Measurements from ENCODE around the gene SPINT4. TPM values are rescaled to one million over a fixed set of nuclear protein-coding genes. Genes with fewer than 3 reads are reported as not detected.
"Not testable (repeated sequence)": the region's sequence is repeated elsewhere in the genome, so short reads cannot be mapped to it uniquely, and the experiment has no call there.

The SPINT4 gene
- total RNA-seq, 1 experiment from 2014 or later: not detected

GRCh38 chr20:45701873-45702272, 20.3 kb upstream of the SPINT4 start, which contains the start of gene WFDC13:
WFDC13 (plus strand) TSS chr20:45702038; CDS start chr20:45702124, 86 bp downstream.
- no TSS peak for BruUV-seq (replicated peaks)
- Histone ChIP-seq H3K4me1 (replicated peaks; ENCODE audit: insufficient read depth) (peaks cover 7% of the 10 kb centered on the region; the same call in 1 of the 2 replicates), H3K27ac (no peak within 1 kb of the TSS), H2AFZ (no peak within 1 kb of the TSS), H3K9me3 (ENCODE audit: insufficient read depth, low read depth) (peaks cover 2% of the 10 kb centered on the region; the same call in 1 of the 2 replicates), H3K79me2 (ENCODE audit: low read depth) (no peaks in the 10 kb centered on the region), H3K36me3 (ENCODE audit: low read depth) (no peaks in the 10 kb centered on the region), H3K27me3 (ENCODE audit: insufficient read depth, low read depth) (no peaks in the 10 kb centered on the region), H3F3A (ENCODE audit: insufficient read depth, low read depth) (peaks cover 5% of the 10 kb centered on the region; the same call in 1 of the 2 replicates), H4K20me1 (ENCODE audit: insufficient read depth) (no peaks in the 10 kb centered on the region), H3K4me2 (no peak within 1 kb of the TSS), H3K9me2 (ENCODE audit: insufficient read depth) (no peaks in the 10 kb centered on the region), H3K4me3 (no peak within 1 kb of the TSS)
- POLR2A ChIA-PET (ENCODE audit: unreplicated experiment): no interaction called here
- DNase-seq: no peak
- TF ChIP-seq CTCF (conservative IDR thresholded peaks at IDR 0.05) (no peak), EZH2 (IDR thresholded peaks at IDR 0.05; ENCODE audit: low read depth) (no peak)
- intact Hi-C loops (cut with micrococcal nuclease; ENCODE audit: unreplicated experiment): no loop called here
- CTCF ChIA-PET: no interaction called here

GRCh38 chr20:45704969-45705637, 17.0 kb upstream of the SPINT4 start, which contains the start of gene WFDC10B:
WFDC10B (minus strand) TSS chr20:45705019; CDS start chr20:45685992, 19,027 bp downstream.
- CTCF ChIA-PET: no interaction called here
- POLR2A ChIA-PET (ENCODE audit: unreplicated experiment): no interaction called here
- no peak for TF ChIP-seq CTCF (conservative IDR thresholded peaks at IDR 0.05)
- TF ChIP-seq EZH2 (IDR thresholded peaks at IDR 0.05; ENCODE audit: low read depth): no peak

GRCh38 chr20:45716141-45716688, 5.9 kb upstream of the SPINT4 start:
- H3K4me2 ChIP-seq; H3K9me3 ChIP-seq (ENCODE audit: insufficient read depth, low read depth); POLR2A ChIA-PET (ENCODE audit: unreplicated experiment); H3K4me3 ChIP-seq; DNase-seq; H3K79me2 ChIP-seq (ENCODE audit: low read depth); H3K4me1 ChIP-seq (replicated peaks; ENCODE audit: insufficient read depth); H4K20me1 ChIP-seq (ENCODE audit: insufficient read depth); intact Hi-C loops (cut with micrococcal nuclease; ENCODE audit: unreplicated experiment); H3F3A ChIP-seq (ENCODE audit: insufficient read depth, low read depth); H2AFZ ChIP-seq; H3K36me3 ChIP-seq (ENCODE audit: low read depth); H3K9me2 ChIP-seq (ENCODE audit: insufficient read depth); CTCF ChIA-PET; H3K27me3 ChIP-seq (ENCODE audit: insufficient read depth, low read depth); BruUV-seq (replicated peaks); H3K27ac ChIP-seq: not testable (repeated sequence)

More at GRCh38 chr20:45704969-45705637, 17.0 kb upstream of the SPINT4 start, which contains the start of gene WFDC10B:
- Histone ChIP-seq H3K9me3 (ENCODE audit: insufficient read depth, low read depth) (no peaks in the 10 kb centered on the region), H3K27me3 (ENCODE audit: insufficient read depth, low read depth) (no peaks in the 10 kb centered on the region), H3K27ac (no peak within 1 kb of the TSS), H3K79me2 (ENCODE audit: low read depth) (no peaks in the 10 kb centered on the region), H3K4me2 (no peak within 1 kb of the TSS), H3K4me1 (replicated peaks; ENCODE audit: insufficient read depth) (peaks cover 7% of the 10 kb centered on the region; the same call in 1 of the 2 replicates), H4K20me1 (ENCODE audit: insufficient read depth) (no peaks in the 10 kb centered on the region), H3F3A (ENCODE audit: insufficient read depth, low read depth) (peaks cover 5% of the 10 kb centered on the region; the same call in 1 of the 2 replicates), H2AFZ (no peak within 1 kb of the TSS), H3K4me3 (no peak within 1 kb of the TSS), H3K9me2 (ENCODE audit: insufficient read depth) (no peaks in the 10 kb centered on the region), H3K36me3 (ENCODE audit: low read depth) (no peaks in the 10 kb centered on the region)
- peak in 1 of 2 experiments; percentile 39 for DNase-seq
- BruUV-seq (replicated peaks): no TSS peak
- intact Hi-C loops (cut with micrococcal nuclease; ENCODE audit: unreplicated experiment): no loop called here
